A204.1 (cell line): ENCODE results near the gene OR51M1.

Experiments used
- FAIRE-seq: peaks from 2 replicates; lab custom pipeline; 2012; peaks lifted over from hg19 to GRCh38; lab: Jason Lieb, UNC

Gene OR51M1

DNA sequence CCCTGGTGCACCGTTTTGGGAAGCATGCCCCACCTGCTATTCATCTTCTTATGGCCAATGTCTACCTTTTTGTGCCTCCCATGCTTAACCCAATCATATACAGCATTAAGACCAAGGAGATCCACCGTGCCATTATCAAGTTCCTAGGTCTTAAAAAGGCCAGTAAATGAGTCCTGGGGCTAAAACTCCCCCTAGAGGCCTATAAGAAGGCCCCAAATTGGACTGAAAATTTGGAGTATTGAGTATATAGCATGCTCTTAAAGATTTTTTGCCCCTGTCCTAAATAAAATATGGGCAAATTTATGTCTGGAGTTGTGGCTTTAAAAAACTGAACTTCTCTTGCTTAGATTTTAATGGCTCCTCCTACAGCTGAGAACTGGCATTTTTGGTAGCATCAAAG, 6.6 kb downstream of the OR51M1 start:
- FAIRE-seq = no peak

DNA sequence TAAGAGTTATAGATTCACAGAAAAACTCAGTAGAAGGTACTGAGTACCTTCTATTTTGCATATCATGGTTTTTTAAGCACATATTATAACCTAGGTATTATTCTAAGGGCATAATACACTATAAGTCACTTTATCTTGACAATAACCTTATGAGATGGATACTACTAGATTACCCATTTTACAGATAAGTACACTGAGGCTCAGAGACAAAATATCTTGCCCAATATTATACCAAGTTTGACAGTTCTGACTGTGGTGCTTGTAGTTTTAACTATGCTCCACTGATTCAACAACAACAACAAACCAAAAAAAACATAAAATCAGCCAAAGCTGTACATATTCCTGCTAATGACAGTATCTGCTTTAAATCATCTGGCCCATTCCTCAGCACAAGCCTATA, 10.5 kb downstream of the OR51M1 start:
- no peak for FAIRE-seq

DNA sequence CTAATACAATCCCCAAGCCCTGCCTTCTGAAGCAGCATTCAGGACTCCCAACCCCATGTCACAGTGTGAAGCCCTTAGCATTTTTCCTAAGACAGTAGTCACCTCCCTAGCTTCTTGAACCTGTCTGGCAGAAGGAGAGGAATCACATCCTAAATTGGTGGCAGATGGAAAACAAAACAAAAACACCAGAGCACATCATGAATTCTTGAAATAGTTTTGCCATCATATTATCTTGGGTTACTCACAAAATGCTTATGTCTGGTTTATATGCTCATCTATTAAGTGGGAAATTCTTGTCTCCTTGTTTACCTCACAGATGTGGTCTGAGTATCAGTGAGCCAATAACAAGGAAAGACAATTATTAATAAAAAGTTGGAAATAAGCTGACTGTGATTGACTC, 15.3 kb downstream of the OR51M1 start:
- FAIRE-seq = no peak

DNA sequence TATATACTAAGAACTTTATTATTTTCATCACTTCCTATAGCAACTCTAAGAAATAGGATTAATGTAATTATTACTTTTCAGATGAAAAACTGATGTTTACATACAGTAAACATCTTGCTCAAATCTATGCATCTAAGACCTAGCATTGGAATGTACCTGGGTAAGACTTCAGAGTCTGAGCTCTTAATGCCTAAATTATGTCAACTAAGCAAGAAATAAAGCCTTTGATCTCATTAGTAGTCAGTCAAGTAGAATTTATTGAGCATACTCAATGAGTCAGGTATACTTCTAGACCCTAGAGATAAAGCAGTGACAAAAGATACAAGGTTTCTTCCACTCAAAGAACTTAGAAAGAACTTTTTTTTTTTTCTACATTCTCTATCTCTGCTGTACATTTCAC, 21.6 kb downstream of the OR51M1 start:
- FAIRE-seq = no peak

DNA sequence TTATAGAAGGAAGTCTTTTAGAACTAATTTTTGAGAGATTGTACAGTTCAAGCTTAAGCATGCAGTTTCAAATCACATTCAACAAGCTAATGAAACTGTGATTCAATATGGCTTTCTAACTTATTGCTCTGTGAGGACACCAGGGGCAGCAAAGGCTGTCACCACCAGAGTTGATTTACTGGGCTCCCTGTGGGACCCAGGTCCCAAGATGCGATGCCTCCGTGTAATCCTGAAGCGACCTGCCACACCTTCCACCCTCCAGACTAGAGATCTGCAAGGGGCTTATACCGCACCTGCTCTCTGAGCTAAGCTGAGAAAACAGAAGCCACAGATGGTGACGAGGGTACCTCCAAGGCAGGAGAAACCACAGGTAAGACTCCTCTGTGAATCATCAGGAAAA, 37.4 kb downstream of the OR51M1 start:
- FAIRE-seq = no peak

DNA sequence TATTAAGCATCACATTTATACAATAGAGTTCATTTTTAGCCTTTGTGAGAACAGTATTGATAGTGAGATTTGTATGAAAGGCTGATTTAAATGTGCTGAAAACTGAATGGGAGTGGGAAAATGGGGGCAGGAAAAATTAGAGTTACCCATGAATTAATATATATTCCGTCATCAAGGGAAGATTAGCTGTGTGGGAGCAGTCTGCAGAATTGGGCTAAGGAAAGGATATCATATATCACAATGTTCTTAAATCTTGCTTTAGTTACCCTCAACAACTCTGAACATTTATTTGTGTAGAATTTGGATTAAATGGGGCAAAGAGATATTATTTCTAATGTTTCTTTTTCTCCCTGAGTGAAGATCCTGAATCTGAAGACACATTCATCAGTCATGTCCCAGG, 38.2 kb downstream of the OR51M1 start, which contains the start of gene OR51Q1:
Gene OR51Q1, plus strand, starts transcription at position 301 of the 400 bp plus-strand sequence. Its CDS starts 90 bp downstream, at position 391.
- no peak for FAIRE-seq

DNA sequence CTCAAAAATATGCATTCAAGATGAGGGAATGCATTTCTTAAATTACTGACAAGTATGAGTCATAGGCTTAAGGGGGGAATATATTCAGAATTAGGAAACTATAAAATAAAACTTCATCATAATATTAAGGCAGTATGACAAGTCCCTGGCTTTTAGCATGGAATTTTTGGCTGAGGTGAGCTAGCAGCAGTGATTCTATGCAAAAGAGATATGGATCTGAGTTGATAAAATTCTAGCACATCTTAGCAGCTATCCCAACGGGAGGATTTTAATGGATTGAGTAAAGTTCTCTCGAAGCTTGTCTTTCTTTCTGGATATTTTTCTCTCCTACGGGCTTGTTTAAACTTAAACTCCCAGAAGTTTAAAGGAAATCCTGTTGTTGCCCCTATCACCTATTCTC, 39.5 kb downstream of the OR51M1 start:
- FAIRE-seq = no peak

DNA sequence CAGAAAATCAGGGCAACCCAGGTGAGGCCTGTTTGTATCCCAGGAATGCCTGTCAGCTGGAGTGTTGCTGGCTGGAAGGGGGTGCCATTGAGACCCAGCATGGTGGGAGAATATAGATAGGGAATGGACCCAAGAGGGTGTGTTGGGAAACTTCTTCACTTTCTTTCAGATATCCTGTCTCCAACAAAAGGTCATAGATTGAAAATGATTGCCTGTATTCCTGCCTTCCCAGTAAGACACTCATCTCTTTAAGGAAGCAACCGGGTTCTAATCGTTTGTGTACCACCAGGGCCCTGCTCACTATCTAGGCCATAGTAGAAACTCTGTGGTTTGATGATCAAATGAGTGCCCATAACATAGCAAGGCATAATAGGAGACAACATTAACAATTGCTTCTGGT, 57.8 kb downstream of the OR51M1 start, which contains the start of gene OR51I1:
Gene OR51I1, minus strand, starts transcription at position 101 of the 400 bp plus-strand sequence. Its CDS starts 0 bp downstream, at position 101.
- no peak for FAIRE-seq
